Mammary epithelial cell (primary cell): ENCODE data around the gene ABI3BP.

ENCODE experiments used
- EZH2 ChIP-seq: IDR thresholded peaks from 2 replicates; pipeline ENCODE4 v1.6.1; 2012; ENCODE audit warnings: low read length, inconsistent platforms, borderline replicate concordance
- TF ChIP-seq, protein P1 (sequence below), 2 donors: IDR thresholded peaks in 1 of 2; conservative IDR thresholded peaks in 1 of 2; 2 replicates each; pipeline ENCODE4 v1.5.1; 2011 to 2012; ENCODE audit warnings: inconsistent platforms in 2 of 2, low read length in 2 of 2, mild to moderate bottlenecking in 2 of 2, control low read depth in 1 of 2, low read depth in 1 of 2; ENCODE audit not compliant: insufficient read depth in 1 of 2; ENCODE audit errors: extremely low read depth in 1 of 2

- TF ChIP-seq, protein P1, sequence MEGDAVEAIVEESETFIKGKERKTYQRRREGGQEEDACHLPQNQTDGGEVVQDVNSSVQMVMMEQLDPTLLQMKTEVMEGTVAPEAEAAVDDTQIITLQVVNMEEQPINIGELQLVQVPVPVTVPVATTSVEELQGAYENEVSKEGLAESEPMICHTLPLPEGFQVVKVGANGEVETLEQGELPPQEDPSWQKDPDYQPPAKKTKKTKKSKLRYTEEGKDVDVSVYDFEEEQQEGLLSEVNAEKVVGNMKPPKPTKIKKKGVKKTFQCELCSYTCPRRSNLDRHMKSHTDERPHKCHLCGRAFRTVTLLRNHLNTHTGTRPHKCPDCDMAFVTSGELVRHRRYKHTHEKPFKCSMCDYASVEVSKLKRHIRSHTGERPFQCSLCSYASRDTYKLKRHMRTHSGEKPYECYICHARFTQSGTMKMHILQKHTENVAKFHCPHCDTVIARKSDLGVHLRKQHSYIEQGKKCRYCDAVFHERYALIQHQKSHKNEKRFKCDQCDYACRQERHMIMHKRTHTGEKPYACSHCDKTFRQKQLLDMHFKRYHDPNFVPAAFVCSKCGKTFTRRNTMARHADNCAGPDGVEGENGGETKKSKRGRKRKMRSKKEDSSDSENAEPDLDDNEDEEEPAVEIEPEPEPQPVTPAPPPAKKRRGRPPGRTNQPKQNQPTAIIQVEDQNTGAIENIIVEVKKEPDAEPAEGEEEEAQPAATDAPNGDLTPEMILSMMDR (conservative IDR thresholded peaks at IDR 0.05 in 1 of 2, IDR thresholded peaks at IDR 0.05 in 1 of 2; ENCODE audit: extremely low read depth in 1 of 2, insufficient read depth in 1 of 2, low read depth in 1 of 2, low read length in 2 of 2) = no peak
- no peak for TF ChIP-seq EZH2
Measured at GRCh38 chr3:100873611-100874010, 119.6 kb downstream of the ABI3BP start.
